HG03196 (cell line): ENCODE results near the gene SRGAP1.
"Not testable (repeated sequence)": the region's sequence is repeated elsewhere in the genome, so short reads cannot be mapped to it uniquely, and the experiment has no call there.

Experiments used
- ATAC-seq: cut with Tn5 transposase; IDR thresholded peaks from one replicate; pipeline ENCODE4 v1.9.1; 2021; ENCODE audit not compliant: unreplicated experiment

The SRGAP1 gene

GRCh38 chr12:64145226-64145625 lies 300.7 kb downstream of the SRGAP1 start:
- no peak for ATAC-seq

- ATAC-seq, result no peak
Measured at GRCh38 chr12:64147011-64147631, 302.6 kb downstream of the SRGAP1 start.

- ATAC-seq, result no peak
Measured at GRCh38 chr12:64147875-64148274, 303.4 kb downstream of the SRGAP1 start.

- no peak for ATAC-seq
Measured at GRCh38 chr12:64154677-64155076, 310.2 kb downstream of the SRGAP1 start.

GRCh38 chr12:64157110-64157509 lies 312.6 kb downstream of the SRGAP1 start:
- no peak for ATAC-seq

- no peak for ATAC-seq
Measured at GRCh38 chr12:64160021-64160710, 315.7 kb downstream of the SRGAP1 start.

- ATAC-seq, result no peak
Measured at GRCh38 chr12:64160711-64161060, 316.2 kb downstream of the SRGAP1 start.

GRCh38 chr12:64166606-64167005 lies 322.1 kb downstream of the SRGAP1 start:
- not testable (repeated sequence) for ATAC-seq

- ATAC-seq, result not testable (repeated sequence)
Measured at GRCh38 chr12:64167041-64167440, 322.5 kb downstream of the SRGAP1 start.

- no peak for ATAC-seq
Measured at GRCh38 chr12:64170024-64170423, 325.5 kb downstream of the SRGAP1 start.

- no peak for ATAC-seq
Measured at GRCh38 chr12:64170730-64171129, 326.2 kb downstream of the SRGAP1 start.

GRCh38 chr12:64171715-64172114 lies 327.2 kb downstream of the SRGAP1 start:
- no peak for ATAC-seq

GRCh38 chr12:64172143-64172970 lies 327.9 kb downstream of the SRGAP1 start:
- ATAC-seq, result no peak

GRCh38 chr12:64173456-64173855 lies 329.0 kb downstream of the SRGAP1 start:
- no peak for ATAC-seq

GRCh38 chr12:64175254-64175945 lies 330.9 kb downstream of the SRGAP1 start:
- no peak for ATAC-seq

- ATAC-seq, result no peak
Measured at GRCh38 chr12:64177001-64177400, 332.5 kb downstream of the SRGAP1 start.

GRCh38 chr12:64178122-64178521 lies 333.6 kb downstream of the SRGAP1 start:
- ATAC-seq, result no peak

GRCh38 chr12:64180951-64181350 lies 336.5 kb downstream of the SRGAP1 start:
- no peak for ATAC-seq

- ATAC-seq, result no peak
Measured at GRCh38 chr12:64181430-64182291, 337.2 kb downstream of the SRGAP1 start.

GRCh38 chr12:64184216-64184615 lies 339.7 kb downstream of the SRGAP1 start:
- ATAC-seq, result no peak
